COLO668 (cell line): ENCODE data around the gene NUDT16.

ENCODE experiments used
- DNase-seq: peaks from one replicate; lab custom pipeline; 2025; ENCODE audit not compliant: unreplicated experiment; lab: John Stamatoyannopoulos, UW

The NUDT16 gene

DNA sequence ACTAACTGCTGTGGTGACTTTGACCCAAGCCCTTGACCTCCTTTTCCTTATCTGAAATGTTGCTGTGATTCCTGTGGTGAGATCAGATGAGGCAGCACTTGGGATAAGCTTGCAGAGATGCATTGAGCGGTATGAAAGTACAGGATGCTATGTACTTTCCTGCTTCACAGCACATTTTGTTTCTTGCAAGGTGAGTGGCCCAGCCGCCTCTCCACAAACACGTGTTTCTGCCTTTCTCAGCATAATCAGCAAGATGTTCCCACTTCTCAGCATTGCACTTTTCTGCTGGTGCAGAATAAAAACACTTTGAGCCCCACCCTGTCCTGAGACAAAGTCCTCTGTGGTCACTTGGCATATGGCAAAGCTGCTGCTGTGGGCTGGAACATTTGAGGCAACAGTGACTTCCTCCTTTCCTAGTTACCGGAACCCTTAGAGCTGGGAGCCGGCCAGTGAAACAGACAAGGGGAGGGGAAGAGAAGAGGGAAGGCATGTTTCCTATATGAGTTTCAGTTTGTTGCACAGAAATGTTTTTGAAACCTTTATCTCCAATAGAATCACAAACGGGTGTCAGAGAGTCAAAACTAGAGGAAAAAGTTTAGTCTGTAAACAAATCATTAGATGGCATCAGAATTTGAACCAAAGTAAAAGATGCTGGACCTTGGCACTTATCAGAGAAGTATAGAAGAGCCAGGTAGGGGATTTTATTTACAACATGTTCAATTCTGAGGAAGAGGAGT lies 5.0 kb downstream of the NUDT16 start:
- no peak for DNase-seq

- DNase-seq, result no peak
Measured at GRCh38 chr3:131387796-131388489, 6.4 kb downstream of the NUDT16 start.

DNA sequence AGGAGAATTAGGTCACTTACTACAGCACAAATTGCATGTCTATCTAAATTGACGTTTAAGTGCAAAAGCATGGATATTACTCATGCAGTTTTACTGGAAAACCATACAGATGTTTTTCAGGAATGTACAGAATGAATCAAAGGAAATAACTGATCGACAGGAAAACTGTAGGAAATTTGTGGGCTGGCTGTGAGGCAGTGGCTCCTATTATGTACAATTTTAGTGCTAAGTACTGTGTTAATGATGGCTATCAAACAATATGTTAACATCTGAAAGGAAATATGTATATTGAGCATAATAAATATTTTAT lies 6.9 kb downstream of the NUDT16 start:
- no peak for DNase-seq

DNA sequence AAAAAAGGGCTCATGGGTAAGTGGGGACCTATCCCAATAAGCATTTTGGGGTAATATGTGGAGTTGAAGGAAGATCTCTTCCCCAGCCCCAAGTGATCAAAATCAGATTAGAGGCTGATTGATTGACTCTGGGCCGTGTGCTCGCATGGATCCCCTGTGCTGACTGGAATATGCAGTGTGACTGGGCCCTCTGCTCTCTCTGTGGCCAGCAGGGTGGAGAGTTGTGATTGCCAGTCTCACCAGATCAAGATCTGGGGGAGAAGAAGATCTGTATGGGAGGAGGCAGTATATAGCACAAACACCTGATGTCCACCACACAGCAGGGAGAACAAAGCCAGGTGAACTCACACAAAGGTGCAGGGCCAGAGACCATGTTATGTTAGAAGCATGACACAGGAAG lies 8.8 kb downstream of the NUDT16 start:
- no peak for DNase-seq

DNA sequence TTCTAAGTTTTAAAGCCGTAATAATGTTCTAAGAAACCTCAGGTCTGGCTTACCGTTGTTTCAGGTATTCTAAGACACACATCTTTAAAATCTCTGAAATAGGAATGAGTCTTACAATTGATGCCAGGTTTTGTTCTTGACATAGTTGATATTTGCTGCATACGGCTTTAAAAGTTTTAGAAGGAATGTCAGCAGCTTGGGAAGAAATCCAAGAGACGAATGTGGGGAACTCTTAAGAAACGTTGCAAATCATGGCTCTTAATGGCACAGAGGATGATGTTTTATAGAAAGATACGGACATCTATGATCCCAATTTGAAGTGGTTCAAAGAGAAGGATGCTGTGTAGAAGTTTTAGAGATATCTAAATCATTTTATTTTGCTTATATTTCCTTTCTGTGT lies 11.5 kb downstream of the NUDT16 start:
- no peak for DNase-seq

- DNase-seq, result no peak
Measured at GRCh38 chr3:131393868-131394267, 12.3 kb downstream of the NUDT16 start.

GRCh38 chr3:131394400-131394799 lies 12.8 kb downstream of the NUDT16 start:
- DNase-seq, result no peak

GRCh38 chr3:131396170-131396569 lies 14.6 kb downstream of the NUDT16 start:
- no peak for DNase-seq

DNA sequence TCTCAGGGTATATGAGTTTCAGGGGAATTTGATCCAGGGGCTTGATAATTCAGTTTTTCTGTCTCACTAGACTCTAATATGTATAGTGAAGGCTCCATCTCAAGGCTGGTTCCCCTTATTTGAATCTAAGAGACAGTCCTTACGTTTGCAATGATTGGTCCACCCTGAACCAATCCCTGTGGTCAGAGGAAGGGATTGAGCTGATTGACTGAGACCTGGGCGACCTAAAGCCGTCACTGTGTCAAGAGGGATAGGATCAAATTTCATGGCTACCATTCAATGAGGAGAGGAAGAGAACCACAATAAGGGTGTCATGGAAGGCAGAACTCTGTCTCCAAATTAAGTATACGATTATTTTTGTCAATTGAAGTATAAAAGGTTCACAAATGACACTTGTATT lies 16.3 kb downstream of the NUDT16 start:
- no peak for DNase-seq

DNA sequence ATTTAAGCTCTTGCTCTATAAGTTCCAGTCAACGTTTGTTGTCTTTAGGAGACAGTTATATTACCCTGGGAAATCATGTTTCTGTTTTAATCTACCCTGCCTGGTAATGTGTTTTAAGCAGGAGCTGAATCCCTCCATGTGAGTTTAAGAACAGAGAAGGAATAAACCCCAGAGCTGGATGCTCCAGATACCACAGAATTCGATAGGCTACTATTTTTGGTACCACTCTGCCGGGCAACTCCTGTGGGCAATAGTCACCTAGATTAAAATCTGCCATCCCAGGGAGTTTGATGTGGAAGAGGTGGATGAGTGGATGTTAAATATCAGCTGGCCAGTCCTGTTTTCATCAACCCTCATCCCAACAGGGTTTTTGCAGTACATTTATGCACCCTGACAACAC lies 20.4 kb downstream of the NUDT16 start:
- DNase-seq, result no peak

DNA sequence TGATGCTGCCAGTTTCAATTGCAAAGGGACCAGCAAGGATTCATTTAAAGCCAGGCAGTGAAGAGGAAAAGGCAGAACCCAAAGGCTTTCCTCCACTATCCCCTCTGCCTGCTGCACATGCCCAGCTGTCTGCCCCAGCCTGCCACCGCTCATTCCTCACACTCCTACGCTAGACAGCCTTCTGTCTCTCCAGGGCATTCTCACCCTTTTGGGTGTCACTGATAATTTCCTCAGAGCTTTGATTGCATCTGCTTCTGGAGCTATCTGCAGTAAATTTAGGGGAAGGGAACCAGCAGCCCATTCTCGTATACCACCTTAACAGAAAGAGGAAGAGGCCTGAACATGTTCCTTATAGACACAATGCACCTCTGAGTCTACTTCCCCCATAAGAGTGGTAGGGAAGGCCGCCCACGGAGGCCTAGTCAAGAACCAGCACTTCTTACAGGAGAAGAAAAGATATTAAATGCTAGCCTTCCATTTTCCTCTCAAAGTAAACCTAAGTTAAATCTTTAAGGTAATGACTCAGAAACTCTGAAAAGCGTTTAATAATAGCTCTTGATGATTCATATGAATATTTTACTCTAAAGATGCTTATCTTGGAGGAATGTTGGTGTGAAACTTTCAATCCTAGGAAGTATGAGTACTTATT lies 20.9 kb downstream of the NUDT16 start:
- DNase-seq, result no peak

DNA sequence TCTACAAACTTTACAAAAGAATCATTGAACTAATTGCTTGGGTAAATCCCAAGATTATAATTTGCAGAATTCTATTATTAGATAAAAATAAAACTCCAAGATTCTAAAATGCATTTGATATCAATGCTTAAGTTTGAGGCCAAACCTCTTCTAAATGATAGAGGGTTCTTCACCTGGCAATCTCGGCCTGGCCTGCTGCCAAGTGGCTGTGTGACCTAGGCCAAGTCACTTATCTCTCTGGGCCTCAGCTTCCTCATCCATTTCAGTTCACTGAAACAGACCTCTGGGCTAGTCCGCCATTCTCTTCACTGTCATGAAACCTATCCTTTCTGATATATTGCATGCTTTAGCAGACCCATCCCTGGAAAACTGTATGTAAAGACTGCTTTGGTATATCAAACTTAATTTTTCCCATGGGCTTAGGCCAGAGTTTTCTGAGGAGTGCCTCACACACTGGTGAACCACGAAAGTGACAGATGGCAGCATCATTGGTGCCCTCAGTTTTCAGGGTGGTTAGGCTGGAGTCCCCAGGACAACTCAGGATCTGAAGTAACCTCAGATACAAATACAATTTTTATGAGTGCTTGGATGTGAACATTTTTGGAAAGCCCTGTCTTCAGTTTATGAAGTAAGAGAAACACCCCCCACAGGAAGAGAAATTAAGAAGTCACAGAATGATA lies 21.8 kb downstream of the NUDT16 start:
- no peak for DNase-seq

- no peak for DNase-seq
Measured at GRCh38 chr3:131405411-131405810, 23.8 kb downstream of the NUDT16 start.

DNA sequence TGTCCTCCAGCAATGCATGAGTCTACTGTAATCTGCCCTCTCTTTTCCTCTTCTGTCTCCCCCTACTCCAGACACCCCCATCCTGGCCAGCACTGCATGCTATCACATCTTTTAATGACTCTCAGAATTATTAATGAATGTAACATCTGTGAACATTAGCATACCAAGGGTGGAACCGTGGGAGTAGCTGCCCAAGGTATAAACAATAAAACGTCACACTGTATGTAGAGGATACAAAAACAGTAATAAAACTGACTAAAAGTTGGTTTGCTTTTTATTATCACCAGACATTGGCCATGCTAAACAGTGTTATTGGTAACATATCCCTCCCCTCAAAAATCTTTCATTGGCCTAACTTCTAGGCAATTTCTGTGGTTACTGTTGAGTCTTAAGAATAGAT lies 24.7 kb downstream of the NUDT16 start:
- DNase-seq, result no peak

DNA sequence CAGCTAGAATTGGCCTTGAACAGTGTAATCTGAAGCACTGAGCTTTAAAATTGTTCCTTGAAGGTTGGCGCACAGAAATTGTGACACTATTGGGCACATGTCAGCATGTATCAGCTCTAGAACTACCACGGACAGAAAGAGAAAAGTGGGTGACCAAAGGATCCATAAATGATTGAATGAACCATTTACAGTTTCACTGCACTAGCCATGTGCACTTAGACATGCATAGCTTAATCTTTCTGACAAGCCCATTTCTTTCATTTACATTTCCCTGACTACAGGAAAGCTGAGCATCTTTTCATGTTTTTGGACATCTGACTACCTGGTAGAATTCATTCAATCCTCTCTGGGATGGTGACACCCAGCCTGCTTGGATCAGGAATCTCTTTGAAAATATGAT lies 36.2 kb downstream of the NUDT16 start:
- no peak for DNase-seq

GRCh38 chr3:131421301-131421700 lies 39.7 kb downstream of the NUDT16 start:
- DNase-seq, result no peak

- no peak for DNase-seq
Measured at GRCh38 chr3:131421957-131422498, 40.5 kb downstream of the NUDT16 start.

GRCh38 chr3:131427226-131427625 lies 45.7 kb downstream of the NUDT16 start:
- no peak for DNase-seq

DNA sequence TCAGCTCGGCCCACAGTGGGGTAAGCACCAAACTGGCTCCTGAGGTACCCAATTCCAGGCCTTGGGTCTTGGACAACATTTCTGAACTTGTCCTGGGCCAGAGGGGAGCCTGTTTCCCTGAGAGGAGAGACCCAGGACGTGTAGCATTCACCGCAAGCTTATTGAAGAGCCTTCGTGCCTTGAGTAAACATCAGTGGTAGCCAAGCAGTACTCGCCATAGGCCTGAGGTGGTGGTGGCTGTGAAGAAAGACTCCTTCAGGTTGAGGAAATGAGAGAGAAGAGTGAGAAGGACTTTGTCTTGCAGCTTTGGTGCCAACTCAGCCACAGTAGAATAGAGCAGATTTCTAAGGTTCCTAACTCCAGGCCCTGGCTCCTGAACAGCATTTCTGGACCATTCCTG lies 50.2 kb downstream of the NUDT16 start:
- DNase-seq, result no peak

- DNase-seq, result no peak
Measured at GRCh38 chr3:131432441-131432840, 50.9 kb downstream of the NUDT16 start.

DNA sequence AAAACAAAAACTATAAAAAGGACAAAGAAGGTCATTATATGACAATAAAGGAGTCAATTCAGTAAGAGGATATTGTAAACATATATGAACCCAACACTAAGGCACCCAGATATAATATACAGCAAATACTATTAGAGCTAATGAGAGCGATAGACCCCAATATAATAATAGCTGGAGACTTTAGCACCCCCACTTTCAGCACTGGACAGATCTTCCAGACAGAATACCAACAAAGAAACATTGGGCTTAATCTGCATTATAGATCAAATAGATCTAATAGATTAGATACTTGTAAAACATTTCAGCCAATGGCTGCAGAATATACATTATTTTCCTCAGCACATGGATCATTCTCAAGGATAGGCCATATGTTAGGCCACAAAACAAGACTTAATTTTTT lies 53.4 kb downstream of the NUDT16 start:
- no peak for DNase-seq
